Epidermal melanocyte (primary cell): ENCODE data around the gene VENTX.

Experiments used
- DNase-seq: peaks from one replicate; pipeline ENCODE4 v3.0.0; 2011; ENCODE audit warnings: low spot score; ENCODE audit not compliant: insufficient read length

Gene VENTX

GRCh38 chr10:133201948-133202725 lies 35.5 kb upstream of the VENTX start:
- DNase-seq, result no peak

GRCh38 chr10:133202778-133203651 lies 34.6 kb upstream of the VENTX start:
- no peak for DNase-seq

GRCh38 chr10:133203652-133204195 lies 33.9 kb upstream of the VENTX start:
- DNase-seq, result no peak

- DNase-seq, result no peak
These were observed 33.2 kb upstream of the VENTX start for GRCh38 chr10:133204226-133205015.

- DNase-seq, result no peak
These were observed 32.5 kb upstream of the VENTX start for GRCh38 chr10:133205146-133205545.

GRCh38 chr10:133206356-133207040 lies 31.2 kb upstream of the VENTX start:
- no peak for DNase-seq

GRCh38 chr10:133207041-133207600 lies 30.5 kb upstream of the VENTX start:
- DNase-seq, result no peak

- DNase-seq, result no peak
These were observed 30.0 kb upstream of the VENTX start for GRCh38 chr10:133207627-133208026.

GRCh38 chr10:133208466-133208865 lies 29.2 kb upstream of the VENTX start:
- DNase-seq, result no peak

GRCh38 chr10:133209117-133209516 lies 28.5 kb upstream of the VENTX start:
- no peak for DNase-seq

- DNase-seq, result no peak
These were observed 28.0 kb upstream of the VENTX start for GRCh38 chr10:133209641-133210040.

GRCh38 chr10:133210398-133211140 lies 27.1 kb upstream of the VENTX start:
- DNase-seq, result no peak

- DNase-seq, result no peak
These were observed 26.4 kb upstream of the VENTX start for GRCh38 chr10:133211141-133211830.

GRCh38 chr10:133211959-133212852 lies 25.4 kb upstream of the VENTX start:
- no peak for DNase-seq

GRCh38 chr10:133212853-133213494 lies 24.7 kb upstream of the VENTX start:
- DNase-seq, result no peak

- no peak for DNase-seq
These were observed 23.8 kb upstream of the VENTX start for GRCh38 chr10:133213641-133214467.
